WTC11 (cell line): ENCODE data around the gene LARP1. TPM values are rescaled to one million over a fixed set of nuclear protein-coding genes. Genes with fewer than 3 reads are reported as not detected.

Source experiments
- ATAC-seq: fragments of 200-7000 bp; cut with Tn5 transposase; 2 replicates; pipeline ENCODE4 v1.10.0; 2021; ENCODE audit warnings: mild to moderate bottlenecking, moderate library complexity
- CTCF ChIA-PET: fragments of 300-600 bp; sonication (Branson Sonifier 250); formaldehyde crosslinking; loops from one replicate; lab custom pipeline; 2021; ENCODE audit warnings: antibody characterized with exemption; lab: Charles Lee
- POLR2A ChIA-PET: fragments of 350-600 bp; sonication (Branson Sonifier 250); formaldehyde crosslinking; loops from one replicate; lab custom pipeline; 2021; ENCODE audit warnings: antibody characterized with exemption; lab: Charles Lee
- DNase-seq: peaks from one replicate; pipeline ENCODE4 v3.0.0; 2021; ENCODE audit warnings: low spot score
- H3K27ac Mint-ChIP-seq: 2 replicates; pipeline ENCODE4 v1.8.0; 2021; ENCODE audit warnings: mixed read lengths
- H3K27me3 Mint-ChIP-seq: 2 replicates; pipeline ENCODE4 v1.8.0; 2021; ENCODE audit warnings: low read depth, mild to moderate bottlenecking, moderate library complexity, mixed read lengths
- H3K36me3 Mint-ChIP-seq: 2 replicates; pipeline ENCODE4 v1.8.0; 2021; ENCODE audit warnings: mixed read lengths
- H3K4me1 Mint-ChIP-seq: 2 replicates; pipeline ENCODE4 v1.8.0; 2022; ENCODE audit warnings: mixed read lengths
- H3K4me3 Mint-ChIP-seq: 2 replicates; pipeline ENCODE4 v1.8.0; 2021; ENCODE audit warnings: mild to moderate bottlenecking, moderate library complexity, mixed read lengths
- H3K9me3 Mint-ChIP-seq: 2 replicates; pipeline ENCODE4 v1.8.0; 2021; ENCODE audit warnings: mixed read lengths
- CBFB ChIP-seq: sonication (generic); formaldehyde crosslinking; IDR thresholded peaks from 2 replicates; pipeline ENCODE4 v1.8.1; 2022; ENCODE audit warnings: mild to moderate bottlenecking, low read depth, missing genetic modification reagents
- ESRRA ChIP-seq: sonication (generic); formaldehyde crosslinking; IDR thresholded peaks from 2 replicates; pipeline ENCODE4 v1.8.1; 2022; ENCODE audit warnings: mild to moderate bottlenecking, missing genetic modification reagents, borderline replicate concordance
- GTF2I ChIP-seq: fragments of 250-450 bp; sonication (Bioruptor Pico); conservative IDR thresholded peaks from 2 replicates; pipeline ENCODE4 v1.4.0; 2021; ENCODE audit warnings: mild to moderate bottlenecking
- HMGA2 ChIP-seq: fragments of 250-450 bp; sonication (Bioruptor Pico); IDR thresholded peaks from 2 replicates; pipeline ENCODE4 v1.4.0; 2021; ENCODE audit warnings: mild to moderate bottlenecking, moderate library complexity
- NFATC4 ChIP-seq: fragments of 250-450 bp; sonication (Bioruptor Pico); IDR thresholded peaks from 2 replicates; pipeline ENCODE4 v1.9.0; 2021; ENCODE audit warnings: mild to moderate bottlenecking
- NFE2L1 ChIP-seq: sonication (generic); formaldehyde crosslinking; IDR thresholded peaks from 2 replicates; pipeline ENCODE4 v1.8.1; 2023; ENCODE audit warnings: missing genetic modification reagents
- NFYB ChIP-seq: sonication (generic); formaldehyde crosslinking; conservative IDR thresholded peaks from 2 replicates; pipeline ENCODE4 v1.8.0; 2022; ENCODE audit warnings: low read depth, missing genetic modification reagents
- NR1H2 ChIP-seq: sonication (generic); formaldehyde crosslinking; IDR thresholded peaks from 2 replicates; pipeline ENCODE4 v1.9.0; 2021; ENCODE audit warnings: mild to moderate bottlenecking, moderate library complexity, missing genetic modification reagents
- NR2C2 ChIP-seq: sonication (generic); formaldehyde crosslinking; IDR thresholded peaks from 2 replicates; pipeline ENCODE4 v1.8.0; 2022; ENCODE audit warnings: mild to moderate bottlenecking, missing genetic modification reagents
- PRRX2 ChIP-seq: fragments of 250-450 bp; sonication (Bioruptor Pico); IDR thresholded peaks from 2 replicates; pipeline ENCODE4 v1.8.0; 2021; ENCODE audit warnings: mild to moderate bottlenecking
- RELA ChIP-seq: sonication (generic); formaldehyde crosslinking; IDR thresholded peaks from 2 replicates; pipeline ENCODE4 v1.8.1; 2022; ENCODE audit warnings: missing genetic modification reagents, mild to moderate bottlenecking, borderline replicate concordance
- SMAD4 ChIP-seq: sonication (generic); formaldehyde crosslinking; IDR thresholded peaks from 2 replicates; pipeline ENCODE4 v1.8.0; 2022; ENCODE audit warnings: mild to moderate bottlenecking, missing genetic modification reagents
- SP1 ChIP-seq: sonication (generic); formaldehyde crosslinking; conservative IDR thresholded peaks from 2 replicates; pipeline ENCODE4 v1.8.1; 2022; ENCODE audit warnings: missing genetic modification reagents
- TP53 ChIP-seq: sonication (generic); formaldehyde crosslinking; IDR thresholded peaks from 2 replicates; pipeline ENCODE4 v1.8.1; 2023; ENCODE audit warnings: mild to moderate bottlenecking, missing genetic modification reagents
- ZNF416 ChIP-seq: fragments of 250-450 bp; sonication (Bioruptor Pico); IDR thresholded peaks from 2 replicates; pipeline ENCODE4 v1.9.0; 2021; ENCODE audit warnings: mild to moderate bottlenecking, inconsistent platforms
- total RNA-seq: library from RNA; stranded (reverse); gene quantifications from 3 replicates; pipeline ENCODE4 v1.2.3, GENCODE V29; 2021
- TF ChIP-seq, protein P1 (sequence below): sonication (generic); formaldehyde crosslinking; IDR thresholded peaks from 2 replicates; pipeline ENCODE4 v1.8.1; 2023; ENCODE audit warnings: mild to moderate bottlenecking, moderate library complexity, missing genetic modification reagents
- TF ChIP-seq, protein P2 (sequence below): sonication (generic); formaldehyde crosslinking; IDR thresholded peaks from 2 replicates; pipeline ENCODE4 v1.8.1; 2022; ENCODE audit warnings: low read depth, mild to moderate bottlenecking, moderate library complexity, missing genetic modification reagents, borderline replicate concordance
- TF ChIP-seq, protein P3 (sequence below): sonication (generic); formaldehyde crosslinking; IDR thresholded peaks from 2 replicates; pipeline ENCODE4 v1.8.0; 2022; ENCODE audit warnings: mild to moderate bottlenecking, missing genetic modification reagents
- TF ChIP-seq, protein P4 (sequence below): sonication (generic); formaldehyde crosslinking; conservative IDR thresholded peaks from 2 replicates; pipeline ENCODE4 v1.8.1; 2023; ENCODE audit warnings: mild to moderate bottlenecking, low read depth, missing genetic modification reagents, moderate library complexity
- TF ChIP-seq, protein P5 (sequence below): fragments of 200-600 bp; IDR thresholded peaks from 2 replicates; pipeline ENCODE4 v1.8.0; 2022; ENCODE audit warnings: antibody characterized with exemption
- TF ChIP-seq, protein P6 (sequence below): sonication (generic); formaldehyde crosslinking; conservative IDR thresholded peaks from 2 replicates; pipeline ENCODE4 v1.8.1; 2022; ENCODE audit warnings: mild to moderate bottlenecking, missing genetic modification reagents
- TF ChIP-seq, protein P7 (sequence below): sonication (generic); formaldehyde crosslinking; IDR thresholded peaks from 2 replicates; pipeline ENCODE4 v1.8.1; 2022; ENCODE audit warnings: missing genetic modification reagents, borderline replicate concordance

The LARP1 gene
- total RNA-seq, 1 experiment from 2014 or later: 406 TPM

DNA sequence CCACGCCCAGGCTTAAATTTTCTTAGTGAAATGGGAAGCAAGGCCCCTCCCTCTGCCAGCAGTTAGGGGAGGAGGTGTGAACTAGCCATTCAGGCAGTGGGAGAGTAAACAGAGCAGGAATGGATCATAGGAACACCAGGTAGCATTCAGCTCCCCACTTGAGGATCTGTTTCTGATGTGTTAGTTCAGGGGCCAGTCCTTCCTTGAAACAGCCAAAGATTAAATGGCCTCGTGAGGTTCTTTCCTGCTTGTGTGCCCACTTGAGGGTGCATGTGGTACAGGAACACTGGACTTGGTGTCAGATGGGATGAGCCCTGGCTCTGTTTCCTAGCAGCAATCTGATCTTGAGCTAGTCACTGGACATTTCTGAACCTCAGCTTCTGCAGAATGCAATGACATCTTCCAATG lies 74.0 kb downstream of the LARP1 start:
- ATAC-seq: no peak

DNA sequence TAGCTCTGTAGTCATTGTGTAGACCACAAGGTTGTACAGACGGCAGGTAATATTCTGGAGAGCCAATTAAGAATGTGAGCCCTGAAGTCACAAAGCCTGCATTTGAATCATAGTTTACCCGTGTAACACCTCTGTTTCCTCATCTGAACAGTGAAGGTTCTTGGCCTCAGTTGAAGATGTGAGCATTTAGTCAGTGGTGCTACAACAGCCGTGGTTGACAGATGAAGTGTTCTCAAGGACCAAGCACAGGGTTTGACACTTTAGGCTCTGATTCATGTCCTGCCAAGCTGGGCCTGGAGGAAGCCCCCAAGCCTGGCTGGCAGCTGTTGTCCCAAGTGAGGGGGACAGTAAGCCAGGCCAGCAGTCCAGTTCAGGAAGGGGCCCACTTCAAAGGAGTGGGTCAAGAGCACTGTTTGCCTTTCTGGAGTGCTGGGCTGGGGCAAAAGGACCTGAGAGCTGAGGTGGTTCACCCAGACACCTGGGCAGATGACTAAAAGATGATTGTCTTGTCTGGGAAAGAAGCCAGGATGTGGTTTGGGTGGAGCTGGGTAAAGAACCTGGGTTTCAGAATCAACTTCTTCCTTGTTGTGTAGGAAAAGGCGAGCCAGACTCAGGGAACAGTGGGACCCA lies 74.5 kb downstream of the LARP1 start:
- H3K4me3 Mint-ChIP-seq: no peak overlapping the region
- DNase-seq (no peak), ATAC-seq (no peak)
- CTCF ChIA-PET: no interaction called here
- H3K27ac Mint-ChIP-seq: no peak overlapping the region
- TF ChIP-seq RELA (no peak), ZNF416 (no peak), PRRX2 (CRISPR knock-in tag) (no peak), ESRRA (CRISPR knock-in tag) (no peak), NFATC4 (CRISPR knock-in tag) (no peak), CBFB (CRISPR knock-in tag) (no peak), TP53 (no peak), NFYB (CRISPR knock-in tag) (no peak), SMAD4 (CRISPR knock-in tag) (no peak), SP1 (CRISPR knock-in tag) (no peak), NFE2L1 (CRISPR knock-in tag) (no peak)
- TF ChIP-seq, protein P1, sequence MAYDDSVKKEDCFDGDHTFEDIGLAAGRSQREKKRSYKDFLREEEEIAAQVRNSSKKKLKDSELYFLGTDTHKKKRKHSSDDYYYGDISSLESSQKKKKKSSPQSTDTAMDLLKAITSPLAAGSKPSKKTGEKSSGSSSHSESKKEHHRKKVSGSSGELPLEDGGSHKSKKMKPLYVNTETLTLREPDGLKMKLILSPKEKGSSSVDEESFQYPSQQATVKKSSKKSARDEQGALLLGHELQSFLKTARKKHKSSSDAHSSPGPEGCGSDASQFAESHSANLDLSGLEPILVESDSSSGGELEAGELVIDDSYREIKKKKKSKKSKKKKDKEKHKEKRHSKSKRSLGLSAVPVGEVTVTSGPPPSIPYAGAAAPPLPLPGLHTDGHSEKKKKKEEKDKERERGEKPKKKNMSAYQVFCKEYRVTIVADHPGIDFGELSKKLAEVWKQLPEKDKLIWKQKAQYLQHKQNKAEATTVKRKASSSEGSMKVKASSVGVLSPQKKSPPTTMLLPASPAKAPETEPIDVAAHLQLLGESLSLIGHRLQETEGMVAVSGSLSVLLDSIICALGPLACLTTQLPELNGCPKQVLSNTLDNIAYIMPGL (CRISPR knock-in tag): no peak
- TF ChIP-seq, protein P2, sequence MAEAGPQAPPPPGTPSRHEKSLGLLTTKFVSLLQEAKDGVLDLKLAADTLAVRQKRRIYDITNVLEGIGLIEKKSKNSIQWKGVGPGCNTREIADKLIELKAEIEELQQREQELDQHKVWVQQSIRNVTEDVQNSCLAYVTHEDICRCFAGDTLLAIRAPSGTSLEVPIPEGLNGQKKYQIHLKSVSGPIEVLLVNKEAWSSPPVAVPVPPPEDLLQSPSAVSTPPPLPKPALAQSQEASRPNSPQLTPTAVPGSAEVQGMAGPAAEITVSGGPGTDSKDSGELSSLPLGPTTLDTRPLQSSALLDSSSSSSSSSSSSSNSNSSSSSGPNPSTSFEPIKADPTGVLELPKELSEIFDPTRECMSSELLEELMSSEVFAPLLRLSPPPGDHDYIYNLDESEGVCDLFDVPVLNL: no peak
- TF ChIP-seq, protein P3, sequence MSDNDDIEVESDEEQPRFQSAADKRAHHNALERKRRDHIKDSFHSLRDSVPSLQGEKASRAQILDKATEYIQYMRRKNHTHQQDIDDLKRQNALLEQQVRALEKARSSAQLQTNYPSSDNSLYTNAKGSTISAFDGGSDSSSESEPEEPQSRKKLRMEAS (CRISPR knock-in tag): no peak
- TF ChIP-seq, protein P4, sequence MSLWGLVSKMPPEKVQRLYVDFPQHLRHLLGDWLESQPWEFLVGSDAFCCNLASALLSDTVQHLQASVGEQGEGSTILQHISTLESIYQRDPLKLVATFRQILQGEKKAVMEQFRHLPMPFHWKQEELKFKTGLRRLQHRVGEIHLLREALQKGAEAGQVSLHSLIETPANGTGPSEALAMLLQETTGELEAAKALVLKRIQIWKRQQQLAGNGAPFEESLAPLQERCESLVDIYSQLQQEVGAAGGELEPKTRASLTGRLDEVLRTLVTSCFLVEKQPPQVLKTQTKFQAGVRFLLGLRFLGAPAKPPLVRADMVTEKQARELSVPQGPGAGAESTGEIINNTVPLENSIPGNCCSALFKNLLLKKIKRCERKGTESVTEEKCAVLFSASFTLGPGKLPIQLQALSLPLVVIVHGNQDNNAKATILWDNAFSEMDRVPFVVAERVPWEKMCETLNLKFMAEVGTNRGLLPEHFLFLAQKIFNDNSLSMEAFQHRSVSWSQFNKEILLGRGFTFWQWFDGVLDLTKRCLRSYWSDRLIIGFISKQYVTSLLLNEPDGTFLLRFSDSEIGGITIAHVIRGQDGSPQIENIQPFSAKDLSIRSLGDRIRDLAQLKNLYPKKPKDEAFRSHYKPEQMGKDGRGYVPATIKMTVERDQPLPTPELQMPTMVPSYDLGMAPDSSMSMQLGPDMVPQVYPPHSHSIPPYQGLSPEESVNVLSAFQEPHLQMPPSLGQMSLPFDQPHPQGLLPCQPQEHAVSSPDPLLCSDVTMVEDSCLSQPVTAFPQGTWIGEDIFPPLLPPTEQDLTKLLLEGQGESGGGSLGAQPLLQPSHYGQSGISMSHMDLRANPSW: no peak
- TF ChIP-seq, protein P5, sequence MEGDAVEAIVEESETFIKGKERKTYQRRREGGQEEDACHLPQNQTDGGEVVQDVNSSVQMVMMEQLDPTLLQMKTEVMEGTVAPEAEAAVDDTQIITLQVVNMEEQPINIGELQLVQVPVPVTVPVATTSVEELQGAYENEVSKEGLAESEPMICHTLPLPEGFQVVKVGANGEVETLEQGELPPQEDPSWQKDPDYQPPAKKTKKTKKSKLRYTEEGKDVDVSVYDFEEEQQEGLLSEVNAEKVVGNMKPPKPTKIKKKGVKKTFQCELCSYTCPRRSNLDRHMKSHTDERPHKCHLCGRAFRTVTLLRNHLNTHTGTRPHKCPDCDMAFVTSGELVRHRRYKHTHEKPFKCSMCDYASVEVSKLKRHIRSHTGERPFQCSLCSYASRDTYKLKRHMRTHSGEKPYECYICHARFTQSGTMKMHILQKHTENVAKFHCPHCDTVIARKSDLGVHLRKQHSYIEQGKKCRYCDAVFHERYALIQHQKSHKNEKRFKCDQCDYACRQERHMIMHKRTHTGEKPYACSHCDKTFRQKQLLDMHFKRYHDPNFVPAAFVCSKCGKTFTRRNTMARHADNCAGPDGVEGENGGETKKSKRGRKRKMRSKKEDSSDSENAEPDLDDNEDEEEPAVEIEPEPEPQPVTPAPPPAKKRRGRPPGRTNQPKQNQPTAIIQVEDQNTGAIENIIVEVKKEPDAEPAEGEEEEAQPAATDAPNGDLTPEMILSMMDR: no peak
- TF ChIP-seq, protein P6, sequence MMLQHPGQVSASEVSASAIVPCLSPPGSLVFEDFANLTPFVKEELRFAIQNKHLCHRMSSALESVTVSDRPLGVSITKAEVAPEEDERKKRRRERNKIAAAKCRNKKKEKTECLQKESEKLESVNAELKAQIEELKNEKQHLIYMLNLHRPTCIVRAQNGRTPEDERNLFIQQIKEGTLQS (CRISPR knock-in tag): no peak
- H3K9me3 Mint-ChIP-seq: no peaks in the 10 kb centered on the region
- H3K27me3 Mint-ChIP-seq: no peaks in the 10 kb centered on the region
- POLR2A ChIA-PET: interaction anchor here (0.5 kb wide), 1 partner anchor 16 kb away, joined by 4 read pairs; no protein-coding TSS in a partner anchor
- peaks cover 32% of the 10 kb centered on the region for H3K36me3 Mint-ChIP-seq
- no peaks in the 10 kb centered on the region for H3K4me1 Mint-ChIP-seq

More for the DNA sequence above, 74.0 kb downstream of the LARP1 start:
- no peak for TF ChIP-seq GTF2I (CRISPR knock-in tag)
- TF ChIP-seq HMGA2: no peak
- TF ChIP-seq, protein P7, sequence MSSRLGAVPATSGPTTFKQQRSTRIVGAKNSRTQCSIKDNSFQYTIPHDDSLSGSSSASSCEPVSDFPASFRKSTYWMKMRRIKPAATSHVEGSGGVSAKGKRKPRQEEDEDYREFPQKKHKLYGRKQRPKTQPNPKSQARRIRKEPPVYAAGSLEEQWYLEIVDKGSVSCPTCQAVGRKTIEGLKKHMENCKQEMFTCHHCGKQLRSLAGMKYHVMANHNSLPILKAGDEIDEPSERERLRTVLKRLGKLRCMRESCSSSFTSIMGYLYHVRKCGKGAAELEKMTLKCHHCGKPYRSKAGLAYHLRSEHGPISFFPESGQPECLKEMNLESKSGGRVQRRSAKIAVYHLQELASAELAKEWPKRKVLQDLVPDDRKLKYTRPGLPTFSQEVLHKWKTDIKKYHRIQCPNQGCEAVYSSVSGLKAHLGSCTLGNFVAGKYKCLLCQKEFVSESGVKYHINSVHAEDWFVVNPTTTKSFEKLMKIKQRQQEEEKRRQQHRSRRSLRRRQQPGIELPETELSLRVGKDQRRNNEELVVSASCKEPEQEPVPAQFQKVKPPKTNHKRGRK (CRISPR knock-in tag): no peak
- TF ChIP-seq NR2C2 (CRISPR knock-in tag): no peak
- no peak for TF ChIP-seq NR1H2 (CRISPR knock-in tag)
- Mint-ChIP-seq H3K36me3 (peaks cover 37% of the 10 kb centered on the region), H3K9me3 (no peaks in the 10 kb centered on the region), H3K4me1 (no peaks in the 10 kb centered on the region), H3K4me3 (no peak overlapping the region), H3K27me3 (no peaks in the 10 kb centered on the region), H3K27ac (no peak overlapping the region)
- POLR2A ChIA-PET: no interaction called here
- CTCF ChIA-PET: no interaction called here
- DNase-seq: no peak
